Neural progenitor cell (in vitro differentiated cells): ENCODE measurements around the gene ATP6V0D1.

ENCODE experiments used
- EZH2phosphoT487 ChIP-seq: fragments of 200-600 bp; sonication (generic); IDR thresholded peaks from 2 replicates; pipeline ENCODE4 v1.6.1; 2017; ENCODE audit warnings: antibody characterized with exemption
- TF ChIP-seq, protein P1 (sequence below): fragments of 200-600 bp; sonication (generic); IDR thresholded peaks from 2 replicates; pipeline ENCODE4 v1.5.1; 2017; ENCODE audit warnings: antibody characterized with exemption, mild to moderate bottlenecking

GRCh38 chr16:67458121-67458641, 22.8 kb downstream of the ATP6V0D1 start:
- TF ChIP-seq EZH2phosphoT487, result no peak
- TF ChIP-seq, protein P1, sequence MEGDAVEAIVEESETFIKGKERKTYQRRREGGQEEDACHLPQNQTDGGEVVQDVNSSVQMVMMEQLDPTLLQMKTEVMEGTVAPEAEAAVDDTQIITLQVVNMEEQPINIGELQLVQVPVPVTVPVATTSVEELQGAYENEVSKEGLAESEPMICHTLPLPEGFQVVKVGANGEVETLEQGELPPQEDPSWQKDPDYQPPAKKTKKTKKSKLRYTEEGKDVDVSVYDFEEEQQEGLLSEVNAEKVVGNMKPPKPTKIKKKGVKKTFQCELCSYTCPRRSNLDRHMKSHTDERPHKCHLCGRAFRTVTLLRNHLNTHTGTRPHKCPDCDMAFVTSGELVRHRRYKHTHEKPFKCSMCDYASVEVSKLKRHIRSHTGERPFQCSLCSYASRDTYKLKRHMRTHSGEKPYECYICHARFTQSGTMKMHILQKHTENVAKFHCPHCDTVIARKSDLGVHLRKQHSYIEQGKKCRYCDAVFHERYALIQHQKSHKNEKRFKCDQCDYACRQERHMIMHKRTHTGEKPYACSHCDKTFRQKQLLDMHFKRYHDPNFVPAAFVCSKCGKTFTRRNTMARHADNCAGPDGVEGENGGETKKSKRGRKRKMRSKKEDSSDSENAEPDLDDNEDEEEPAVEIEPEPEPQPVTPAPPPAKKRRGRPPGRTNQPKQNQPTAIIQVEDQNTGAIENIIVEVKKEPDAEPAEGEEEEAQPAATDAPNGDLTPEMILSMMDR, result no peak
